ENCODE data around the gene FBXO15.

Gene FBXO15

DNA sequence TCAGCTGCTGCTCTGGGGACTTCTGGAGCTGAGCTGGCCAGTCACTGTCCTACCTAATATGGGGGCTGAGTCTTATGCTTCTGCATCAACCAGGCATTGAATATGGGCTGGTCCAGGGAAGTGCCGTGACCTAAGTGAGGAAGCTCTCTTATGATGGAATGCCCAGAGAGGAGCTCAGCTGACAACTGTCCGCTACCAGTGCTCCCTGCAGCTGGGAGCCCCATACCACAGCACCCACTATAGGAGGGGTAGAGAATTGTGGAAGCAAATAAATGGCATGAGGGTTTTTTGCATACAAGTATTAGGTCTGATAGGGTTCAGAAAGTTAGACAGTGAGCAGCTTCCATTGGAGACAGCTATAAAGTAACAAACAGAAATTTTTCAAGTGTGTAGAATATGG, 5.2 kb upstream of the FBXO15 start:
- no peak for DNase-seq

DNA sequence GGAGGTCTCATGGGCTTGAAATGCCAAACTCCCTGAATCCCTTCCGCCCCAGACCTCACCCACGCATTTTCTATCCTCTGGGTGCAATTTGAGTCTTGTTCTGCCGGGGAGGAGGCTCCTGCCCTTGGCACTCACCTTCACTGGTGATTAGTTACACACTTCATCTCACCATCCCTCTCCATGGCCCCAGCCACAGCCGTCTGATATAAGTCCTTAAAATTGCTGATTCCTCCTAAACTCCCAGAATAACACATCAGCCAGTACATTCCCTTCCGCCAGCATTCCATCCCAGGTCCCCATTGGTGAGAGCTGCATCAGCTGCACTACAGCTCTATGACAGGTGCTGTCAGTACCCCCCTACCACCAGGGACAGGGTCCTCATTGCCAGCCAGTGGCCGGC, 4.6 kb upstream of the FBXO15 start:
- no peak for DNase-seq

DNA sequence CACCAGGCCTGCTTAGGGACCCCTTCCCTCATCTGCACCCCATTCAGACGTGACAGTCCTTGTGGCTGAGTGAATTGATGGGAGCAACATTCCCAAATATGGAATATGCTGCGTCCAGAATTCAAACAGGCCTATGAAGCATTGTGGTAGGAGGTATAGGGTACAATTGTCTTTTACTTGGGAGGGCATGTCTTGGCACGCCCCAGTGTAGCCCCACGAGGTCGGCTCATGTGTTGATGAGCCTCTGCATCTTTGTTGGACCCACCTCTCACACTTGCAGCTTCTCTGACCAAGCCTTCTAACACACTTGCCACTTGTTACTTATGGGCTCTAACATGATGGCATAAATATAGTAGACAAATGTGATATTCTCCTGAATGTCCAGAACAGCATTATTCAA, 2.2 kb upstream of the FBXO15 start:
- DNase-seq, result no peak

DNA sequence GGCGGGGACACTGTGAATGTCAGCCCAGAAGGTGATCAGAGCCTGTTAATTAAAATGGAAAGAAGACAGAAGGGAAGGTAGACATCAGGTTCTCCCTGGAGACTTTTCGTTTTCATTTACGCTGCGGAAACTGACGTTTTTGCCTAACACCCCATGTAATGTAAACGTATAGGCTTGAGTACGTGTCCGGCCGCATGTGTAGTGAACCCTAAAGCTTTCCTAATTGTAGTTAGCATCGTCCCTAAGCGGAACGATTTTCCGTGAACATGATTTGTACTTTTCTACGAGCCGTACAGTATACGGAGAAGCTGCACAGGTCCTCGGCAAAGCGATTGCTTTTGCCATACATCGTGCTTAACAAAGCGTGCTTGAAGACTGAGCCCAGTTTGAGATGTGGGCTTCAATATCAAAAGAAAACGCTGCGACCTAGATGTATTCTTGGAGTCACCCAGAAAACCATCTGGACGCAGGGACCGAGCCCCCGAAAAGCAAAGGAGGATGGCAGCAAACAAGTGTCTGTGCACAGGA, 973 bp upstream of the FBXO15 start:
- DNase-seq, result no peak

DNA sequence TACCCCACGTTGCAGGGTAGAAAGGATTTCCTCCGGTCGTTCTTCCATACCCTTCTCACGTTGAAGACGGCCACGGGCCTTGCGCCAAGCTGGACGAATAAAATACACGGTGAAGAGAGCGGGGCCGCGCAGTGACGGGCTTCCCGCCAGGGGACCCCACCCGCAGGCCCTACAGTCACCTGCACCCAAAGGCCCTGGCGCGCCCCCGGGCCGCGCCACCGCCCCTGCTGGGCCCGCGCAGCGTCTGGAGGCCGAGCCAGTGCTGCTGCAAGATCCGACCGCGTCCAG, 199 bp downstream of the FBXO15 start:
- no peak for DNase-seq

DNA sequence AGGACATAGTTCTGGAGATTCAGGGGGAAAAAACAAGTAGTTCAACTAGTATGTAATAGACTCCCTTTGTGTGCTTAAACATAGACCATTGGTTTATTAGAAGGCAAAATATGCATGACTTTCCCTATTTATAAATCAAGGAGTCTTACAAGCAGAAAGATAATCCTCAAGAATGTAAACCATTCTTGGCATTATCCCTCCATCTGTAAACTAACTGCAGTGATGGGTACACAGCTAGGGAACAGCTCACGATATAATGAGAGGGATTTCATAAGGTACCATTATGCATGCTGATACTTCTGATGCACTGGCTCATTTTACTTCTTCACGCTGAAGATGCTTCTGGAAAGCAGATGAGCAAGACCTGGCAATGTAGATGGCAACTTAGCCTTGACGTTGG, 878 bp downstream of the FBXO15 start:
- no peak for DNase-seq

DNA sequence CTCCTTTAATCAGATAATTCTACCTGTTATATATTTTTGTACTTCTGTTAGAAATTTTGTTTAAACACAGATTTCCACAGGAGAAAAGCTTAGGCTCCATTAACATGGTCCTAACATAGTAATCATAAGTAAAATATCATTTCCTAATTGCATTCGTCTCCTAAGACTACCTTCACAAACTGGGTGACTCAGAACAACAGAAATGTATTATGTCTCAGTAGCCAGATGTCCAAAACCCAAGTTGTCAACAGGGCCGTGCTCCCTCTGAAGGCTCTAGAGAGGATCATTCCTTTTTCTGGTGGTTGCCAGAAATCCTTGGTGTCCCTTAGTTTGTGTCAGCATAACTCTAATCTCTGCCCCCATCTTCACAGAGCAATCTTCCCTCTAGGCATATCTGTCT, 5.4 kb downstream of the FBXO15 start:
- no peak for DNase-seq

DNA sequence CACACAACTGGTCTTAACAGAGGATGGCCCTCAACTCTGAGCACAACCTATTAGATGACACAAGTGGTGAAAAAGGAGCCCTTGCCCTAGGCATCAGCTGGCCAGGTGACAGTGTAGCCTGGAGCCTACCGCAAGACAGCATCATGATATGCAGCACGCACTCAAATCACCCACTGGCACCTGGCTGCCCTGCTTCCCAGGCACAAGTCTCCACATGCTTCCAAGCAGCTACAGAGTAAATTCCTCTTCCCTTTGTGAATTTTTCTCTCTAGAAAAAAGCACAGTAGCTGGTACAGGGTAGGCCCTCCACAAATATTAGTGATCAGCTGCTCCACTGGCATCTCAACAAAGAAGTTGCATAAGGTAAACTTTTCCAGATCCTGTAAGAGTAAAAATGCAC, 6.0 kb downstream of the FBXO15 start:
- no peak for DNase-seq

DNA sequence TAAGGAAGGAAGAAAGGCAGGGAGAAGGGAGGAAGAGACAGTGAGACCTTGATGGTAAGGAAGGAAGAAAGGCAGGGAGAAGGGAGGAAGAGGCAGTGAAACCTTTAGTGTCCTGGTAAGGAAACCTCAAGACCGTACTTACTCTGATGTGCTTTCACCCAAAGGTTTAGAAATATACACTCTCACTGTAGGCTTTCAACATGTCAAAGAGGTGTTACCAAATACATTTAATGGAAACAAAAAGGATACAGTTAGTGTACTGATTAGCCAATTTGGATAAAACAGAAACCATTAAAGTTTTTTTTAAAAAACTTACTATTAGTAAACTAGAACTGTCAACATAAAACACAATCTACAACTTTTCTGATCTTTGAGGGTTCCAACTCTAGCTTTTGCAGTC, 7.1 kb downstream of the FBXO15 start:
- no peak for DNase-seq

DNA sequence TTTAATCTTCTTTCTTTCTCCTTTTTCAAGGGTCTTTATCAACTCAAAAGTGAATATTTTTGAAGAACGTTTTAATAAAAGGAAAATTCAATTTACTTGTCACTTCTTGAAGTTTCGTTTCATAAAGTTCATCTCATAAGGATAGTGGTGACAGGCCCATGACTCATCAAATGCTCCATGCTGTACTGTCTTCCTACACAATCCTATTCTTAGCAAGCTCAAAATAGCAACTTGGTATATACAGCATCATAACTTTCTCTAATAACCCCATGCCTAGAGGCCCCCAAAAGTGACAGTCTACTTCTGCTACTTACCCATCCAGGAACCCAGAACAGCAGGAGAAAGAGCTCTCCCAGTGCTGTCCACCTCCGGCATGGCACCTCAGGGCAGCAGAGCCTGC, 7.7 kb downstream of the FBXO15 start:
- DNase-seq, result no peak

DNA sequence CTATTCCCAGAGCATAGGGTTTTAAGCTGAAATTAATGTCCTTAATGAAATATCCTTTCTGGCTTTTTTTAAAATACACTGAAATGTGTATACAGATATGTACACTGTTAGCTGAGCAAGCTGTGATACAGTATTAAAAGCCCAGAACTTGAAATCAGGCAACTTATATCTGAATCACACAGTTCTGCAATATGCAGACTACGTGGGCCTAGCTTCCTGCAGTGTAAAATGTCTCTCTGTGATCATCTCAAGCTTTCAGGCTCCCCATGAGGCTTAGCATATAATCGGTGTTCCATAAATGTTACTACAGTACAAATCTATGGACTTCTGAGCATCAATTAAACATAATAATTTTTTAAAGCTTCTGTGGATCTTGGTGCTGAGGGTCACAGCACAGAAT, 8.2 kb downstream of the FBXO15 start:
- DNase-seq, result no peak

DNA sequence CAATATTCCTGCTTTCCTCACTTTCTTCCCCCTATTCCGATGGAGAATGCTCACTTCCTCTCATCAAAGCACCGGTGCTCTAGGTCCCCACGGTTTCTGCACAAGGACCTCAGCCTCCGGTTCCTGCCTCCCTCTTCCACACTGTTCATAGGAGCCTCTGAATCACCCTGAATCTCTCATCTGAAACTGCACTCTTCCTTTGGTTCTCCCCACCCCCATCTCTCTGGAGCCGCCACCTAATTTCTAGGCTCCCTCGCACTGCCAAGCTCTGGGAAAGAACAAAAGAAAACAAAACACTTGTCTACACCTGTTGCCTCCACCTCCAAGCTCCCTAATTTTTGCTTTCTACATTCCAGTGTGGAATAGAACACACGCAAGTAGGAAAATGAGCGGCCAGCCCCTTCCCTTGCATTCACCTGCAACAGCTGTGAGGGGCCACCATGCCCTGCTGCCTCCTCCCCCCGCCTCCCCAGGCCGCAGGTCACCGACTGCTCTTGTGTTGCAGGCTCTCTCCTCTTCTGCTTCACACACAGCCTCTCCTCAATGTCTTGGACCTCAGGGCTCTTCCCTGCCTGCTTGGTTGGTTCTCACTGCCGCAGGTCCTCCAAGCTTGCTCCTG, 9.6 kb downstream of the FBXO15 start:
- DNase-seq, result no peak

DNA sequence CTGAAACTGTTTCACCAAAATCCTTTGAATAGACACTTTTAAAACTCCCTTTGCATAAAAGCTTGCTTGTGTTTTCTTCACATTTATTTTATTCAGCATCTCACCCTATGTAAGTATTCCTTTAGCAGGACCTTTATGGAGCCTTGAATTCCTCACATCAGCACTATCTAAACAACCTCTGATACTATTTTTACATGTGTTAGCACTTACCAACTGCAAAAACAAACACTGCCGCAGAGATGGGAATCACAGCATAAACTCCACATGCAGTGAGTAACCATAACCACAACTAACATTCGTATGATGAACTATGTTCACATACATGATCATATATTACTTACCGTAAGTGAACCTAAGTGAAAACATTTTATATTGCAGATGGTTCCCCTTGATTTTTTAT, 15.4 kb downstream of the FBXO15 start:
- no peak for DNase-seq

DNA sequence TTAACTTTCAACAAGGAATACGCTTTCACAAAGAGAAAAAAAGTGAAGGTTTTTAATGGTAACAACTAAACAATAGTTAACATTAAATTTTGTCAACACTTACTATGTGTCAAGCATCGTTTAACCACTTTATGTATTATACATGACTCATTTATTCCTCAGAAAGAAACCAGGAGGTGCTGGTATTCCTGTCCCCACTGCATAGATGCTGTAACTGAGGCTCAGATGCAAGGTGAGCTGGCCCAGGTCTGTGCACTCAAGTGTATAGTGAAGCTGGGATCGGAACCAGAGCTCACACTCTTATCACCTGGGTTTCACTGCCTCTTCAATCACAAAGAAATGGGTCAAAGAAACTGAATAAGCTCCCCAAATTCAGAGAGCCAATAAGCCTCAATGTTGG, 16.5 kb downstream of the FBXO15 start:
- DNase-seq, result no peak

DNA sequence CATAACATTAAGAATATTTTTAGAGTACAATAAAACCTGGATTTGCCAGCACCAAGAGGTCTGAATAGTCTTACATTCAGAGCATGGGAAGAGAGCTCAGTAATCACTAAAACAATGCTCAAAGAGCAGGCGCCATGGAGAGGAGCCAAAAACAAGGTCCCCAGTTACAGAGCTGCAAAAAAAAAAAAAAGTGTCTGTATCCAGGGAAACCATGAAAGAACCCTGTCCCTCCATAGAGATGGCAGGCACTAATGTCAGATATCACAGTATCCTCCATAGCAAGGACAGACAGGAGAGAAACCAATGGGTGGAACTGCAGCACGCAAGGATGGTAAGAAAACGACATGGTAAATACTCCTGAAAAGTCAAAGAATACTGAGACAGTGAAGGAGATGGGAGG, 19.5 kb downstream of the FBXO15 start:
- no peak for DNase-seq

DNA sequence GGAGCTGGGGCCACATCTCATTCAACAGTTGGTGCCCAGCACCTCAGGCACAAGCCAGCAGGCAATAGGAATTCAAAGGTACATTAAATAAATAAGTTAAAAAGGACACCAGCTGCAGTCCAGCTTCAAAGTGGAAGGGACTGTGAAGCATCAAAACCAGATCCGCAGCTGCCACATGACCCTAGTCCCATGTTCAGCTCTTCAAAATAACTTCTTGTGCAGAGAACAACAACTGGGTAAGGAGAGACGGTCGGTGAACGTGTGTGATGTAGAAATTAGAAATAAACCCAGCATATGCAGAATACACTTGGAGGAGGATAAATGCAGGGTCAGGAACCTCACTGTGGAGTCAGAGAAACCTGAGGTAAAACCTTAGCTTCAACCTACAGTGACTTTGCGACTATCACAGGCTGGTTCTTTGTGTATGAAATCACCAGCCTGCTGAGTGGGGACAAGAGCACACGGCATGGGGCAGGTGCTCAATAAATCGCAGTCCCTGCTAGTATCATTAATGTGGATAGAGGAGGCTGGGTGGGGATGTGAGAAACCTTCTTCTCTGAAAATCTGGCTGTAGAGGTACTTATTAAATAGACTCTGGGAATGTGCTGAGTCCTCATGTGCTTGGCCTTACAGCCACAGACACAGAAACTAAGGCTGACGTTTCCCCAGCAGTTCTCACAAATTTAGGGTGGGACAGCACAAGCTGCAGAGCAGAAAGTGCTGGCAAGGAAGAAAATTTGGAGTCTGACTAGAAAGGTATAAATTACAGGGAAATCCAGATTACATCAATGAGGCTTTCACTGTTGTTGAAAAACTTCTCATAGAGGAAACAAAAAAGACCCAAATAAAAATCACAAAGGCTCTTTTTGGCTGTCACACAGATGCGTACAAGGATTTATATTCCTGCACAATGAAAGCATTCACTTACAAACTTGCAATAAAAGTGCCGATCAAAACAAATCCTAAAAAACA, 20.7 kb downstream of the FBXO15 start:
- no peak for DNase-seq

DNA sequence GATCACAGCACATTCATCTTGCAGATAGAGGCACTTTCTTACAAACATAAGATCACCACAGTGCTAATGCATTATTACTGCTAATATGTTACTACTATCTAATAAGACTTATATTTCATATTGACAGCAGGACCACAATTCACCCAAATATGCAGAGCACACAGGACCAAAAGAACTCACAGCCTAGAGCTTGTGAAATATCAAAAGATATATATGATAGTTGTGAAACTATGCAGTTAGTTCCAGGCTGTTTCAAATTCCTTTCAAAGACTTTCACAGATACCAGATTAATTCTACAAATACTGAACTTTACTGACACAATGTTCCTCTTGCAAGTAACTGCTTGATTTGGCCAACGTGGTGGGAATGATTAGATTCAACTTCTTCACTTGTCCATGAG, 23.0 kb downstream of the FBXO15 start:
- no peak for DNase-seq

DNA sequence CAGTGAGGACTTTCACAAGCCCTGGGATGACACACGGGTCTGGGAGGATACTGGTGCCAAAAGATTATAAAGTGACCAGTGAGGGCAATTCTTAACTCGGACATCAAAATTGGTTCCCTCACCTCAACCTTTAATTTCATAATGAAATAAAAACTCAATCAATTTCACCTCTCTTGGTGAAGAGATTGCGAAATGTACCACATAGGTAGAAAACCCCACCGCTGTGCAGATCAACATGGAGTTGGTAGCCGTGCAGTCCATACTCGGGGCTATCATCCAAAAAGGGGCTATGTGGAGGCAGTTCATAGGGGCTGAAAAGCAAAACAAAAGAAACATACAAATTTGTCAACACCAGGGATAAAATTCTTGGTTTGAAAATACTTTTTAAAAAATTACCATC, 24.4 kb downstream of the FBXO15 start:
- no peak for DNase-seq

DNA sequence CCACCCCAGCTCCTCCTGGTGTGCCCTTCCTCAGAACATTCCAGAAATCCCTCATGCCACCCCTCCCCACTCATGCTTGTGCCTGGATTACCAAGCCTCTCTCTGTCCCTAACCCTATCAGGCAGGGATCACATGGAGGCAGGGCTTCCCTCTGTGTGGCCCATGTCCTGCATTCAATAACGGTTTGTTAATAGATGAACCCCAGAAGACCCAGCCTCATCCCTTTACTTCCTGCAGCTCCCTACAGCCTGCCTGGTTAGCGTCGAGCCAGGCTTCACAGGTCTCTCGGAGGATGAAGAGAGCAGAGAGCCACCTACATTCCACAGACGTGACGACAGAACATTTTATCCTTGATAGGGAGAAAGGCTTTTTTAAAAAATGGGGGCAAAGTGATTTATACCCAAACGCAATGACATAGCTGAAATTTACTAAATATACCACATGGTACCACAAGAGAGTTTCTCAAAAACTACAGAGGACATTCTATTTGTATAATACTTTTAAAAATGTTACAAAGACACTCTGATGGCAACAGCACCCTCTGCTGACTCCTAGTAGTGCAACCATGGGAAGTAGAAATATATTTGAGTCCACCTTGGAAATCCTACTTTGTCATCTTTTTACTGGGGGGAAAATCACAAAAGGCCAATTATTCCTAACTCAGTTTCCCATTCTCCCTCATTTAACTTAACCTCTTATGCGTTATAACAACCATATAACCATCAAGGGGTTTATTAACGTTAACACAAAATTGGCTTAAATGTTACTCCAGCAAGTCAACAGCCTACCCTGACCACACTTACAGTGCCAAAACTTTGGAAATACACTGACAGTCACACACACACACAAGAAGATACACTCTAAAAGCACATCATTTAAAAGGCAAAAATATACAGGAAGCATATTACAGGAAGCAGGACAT, 30.7 kb downstream of the FBXO15 start:
- DNase-seq, result no peak

DNA sequence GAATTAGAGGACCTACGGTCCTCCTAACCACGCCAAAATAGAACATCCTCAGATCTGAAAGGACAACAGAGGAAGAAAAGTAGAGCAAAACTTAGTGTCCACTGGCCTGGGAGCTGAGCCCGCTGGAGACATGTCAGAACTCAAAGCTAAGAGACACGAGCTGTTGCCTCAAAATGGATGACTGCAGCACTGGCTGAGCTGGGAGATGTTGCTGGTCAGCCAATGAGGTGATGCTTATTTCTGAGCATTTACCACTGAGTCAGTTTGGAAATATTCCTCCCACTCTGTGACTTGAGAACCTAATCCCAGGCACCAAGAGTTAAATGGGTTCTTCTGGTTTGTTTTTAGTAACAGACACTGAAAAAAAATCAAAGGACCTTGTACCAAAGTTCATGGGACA, 32.6 kb downstream of the FBXO15 start:
- DNase-seq, result no peak

DNA sequence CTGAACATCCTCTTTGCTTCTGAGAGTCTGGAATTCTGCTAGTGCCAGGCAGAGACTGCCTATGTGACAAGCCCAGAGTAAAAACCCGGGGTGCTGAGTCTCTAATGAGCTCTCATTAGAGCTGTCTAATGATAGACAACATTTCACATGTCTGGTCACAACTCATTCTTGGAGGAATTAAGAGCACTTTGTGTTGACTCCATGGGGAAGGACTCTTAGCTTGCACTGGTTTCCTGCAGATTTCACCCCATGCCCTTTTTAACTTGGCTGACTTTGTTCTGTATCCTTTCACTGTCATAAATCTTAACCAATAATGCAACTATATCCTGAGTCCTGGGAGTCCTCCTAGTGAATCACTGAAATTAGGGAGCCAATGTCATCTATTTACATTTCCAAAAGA, 33.5 kb downstream of the FBXO15 start:
- DNase-seq, result no peak

DNA sequence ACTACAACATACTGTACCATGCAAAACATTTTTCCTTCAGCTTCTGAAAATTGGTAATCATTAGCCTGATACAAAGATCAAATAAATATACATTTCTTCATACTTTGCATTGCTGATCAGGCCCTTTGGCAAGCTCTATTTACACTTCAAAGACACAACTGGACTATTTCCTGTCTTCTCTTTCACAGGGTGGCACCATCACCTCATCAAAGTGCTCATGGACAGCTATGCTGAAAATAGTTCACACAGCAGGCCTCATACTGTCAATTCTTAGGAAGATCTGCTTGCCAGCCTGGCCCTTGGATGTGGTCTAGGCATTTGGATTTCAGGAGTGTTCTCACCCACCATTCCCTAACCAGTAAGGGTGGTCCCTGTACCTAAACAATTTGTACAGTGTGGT, 33.9 kb downstream of the FBXO15 start:
- no peak for DNase-seq

DNA sequence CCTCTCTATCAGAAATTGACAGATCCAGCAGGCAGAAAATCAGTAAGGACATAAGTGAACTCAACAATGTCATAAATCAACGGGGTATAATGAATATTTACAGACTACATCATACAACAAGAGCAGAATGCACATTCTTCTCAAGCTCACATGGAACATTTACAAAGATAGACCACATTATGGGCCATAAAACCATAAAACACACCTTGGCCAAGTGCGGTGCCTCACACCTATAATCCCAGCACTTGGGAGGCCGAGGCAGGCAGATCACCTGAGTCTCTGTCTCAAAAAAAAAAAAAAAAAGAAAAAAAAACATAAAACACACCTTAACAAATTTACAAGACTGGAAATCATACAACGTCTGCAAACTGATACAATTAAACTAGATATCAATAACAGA, 36.7 kb downstream of the FBXO15 start:
- no peak for DNase-seq

DNA sequence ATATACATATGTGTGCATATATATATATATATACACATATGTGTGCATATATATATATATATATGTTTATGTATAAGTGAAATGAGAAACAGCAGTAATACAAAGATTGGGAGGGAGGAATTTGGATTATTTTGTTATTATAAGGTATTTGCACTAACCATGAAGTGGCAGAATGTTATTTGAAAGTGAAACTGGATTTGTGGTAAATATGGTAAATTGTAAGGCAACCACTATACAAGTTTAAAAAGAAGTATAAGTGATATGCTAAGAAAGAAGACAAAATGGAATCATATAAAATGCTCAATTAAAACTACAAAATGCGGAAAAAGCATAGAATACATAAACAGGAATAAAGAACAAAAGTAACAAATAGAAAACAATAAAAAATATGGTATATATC, 37.5 kb downstream of the FBXO15 start:
- no peak for DNase-seq

Measured in NCI-H187 (cell line).